Measurements from ENCODE around the gene IQCK. TPM values are rescaled to one million over a fixed set of nuclear protein-coding genes. Genes with fewer than 3 reads are reported as not detected.

IQCK gene
- total RNA-seq, 2 donors from 2014 or later, result 2.3 TPM

GRCh38 chr16:19824216-19824615 is 106.1 kb downstream of the IQCK start:
- no peaks in the 10 kb centered on the region for H3K9me3 Mint-ChIP-seq
- H3K36me3 Mint-ChIP-seq, result no peaks in the 10 kb centered on the region
- H3K27ac Mint-ChIP-seq, result no peak overlapping the region
- ATAC-seq, result no peak
- DNase-seq (ENCODE audit: low spot score in 2 of 2), result no peak

- DNase-seq (ENCODE audit: low spot score in 2 of 2) (no peak), ATAC-seq (no peak)
- Mint-ChIP-seq H3K9me3 (no peaks in the 10 kb centered on the region), H3K27ac (no peak overlapping the region), H3K36me3 (no peaks in the 10 kb centered on the region)
Observed at GRCh38 chr16:19829844-19830692, 112.0 kb downstream of the IQCK start.

- DNase-seq (ENCODE audit: low spot score in 2 of 2), result no peak
- Mint-ChIP-seq H3K27ac (no peak overlapping the region), H3K9me3 (no peaks in the 10 kb centered on the region), H3K36me3 (no peaks in the 10 kb centered on the region)
- no peak for ATAC-seq
Observed at GRCh38 chr16:19830902-19831560, 113.0 kb downstream of the IQCK start.

- Mint-ChIP-seq H3K36me3 (no peaks in the 10 kb centered on the region), H3K27ac (no peak overlapping the region), H3K9me3 (no peaks in the 10 kb centered on the region)
- DNase-seq (ENCODE audit: low spot score in 2 of 2) (no peak), ATAC-seq (no peak)
Observed at GRCh38 chr16:19831678-19832077, 113.6 kb downstream of the IQCK start.

- ATAC-seq (no peak), DNase-seq (ENCODE audit: low spot score in 2 of 2) (no peak)
- no peaks in the 10 kb centered on the region for H3K36me3 Mint-ChIP-seq
- no peak overlapping the region for H3K27ac Mint-ChIP-seq
- H3K9me3 Mint-ChIP-seq, result no peaks in the 10 kb centered on the region
Observed at GRCh38 chr16:19833176-19833575, 115.1 kb downstream of the IQCK start.

DNA sequence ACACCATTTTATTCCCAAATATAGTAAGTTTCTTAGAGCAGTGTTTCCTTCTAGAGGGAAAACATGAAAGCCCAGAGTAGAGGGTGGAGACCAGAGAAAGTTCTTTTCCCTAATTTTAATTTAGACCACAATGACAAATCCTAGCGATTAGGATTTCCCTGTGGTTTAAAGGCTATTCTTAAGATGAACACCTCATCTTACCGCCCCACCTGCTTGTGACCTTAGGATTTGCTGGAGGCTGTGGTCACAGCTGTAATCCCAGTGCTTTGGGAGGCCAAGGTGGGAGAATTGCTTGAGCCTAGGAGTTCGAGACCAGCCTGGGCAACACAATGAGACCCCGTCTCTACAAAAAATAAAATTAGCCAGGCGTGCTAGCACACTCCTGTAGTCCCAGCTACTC is 115.5 kb downstream of the IQCK start:
- DNase-seq (ENCODE audit: low spot score in 2 of 2) (no peak), ATAC-seq (no peak)
- Mint-ChIP-seq H3K36me3 (no peaks in the 10 kb centered on the region), H3K27ac (no peak overlapping the region), H3K9me3 (no peaks in the 10 kb centered on the region)

DNA sequence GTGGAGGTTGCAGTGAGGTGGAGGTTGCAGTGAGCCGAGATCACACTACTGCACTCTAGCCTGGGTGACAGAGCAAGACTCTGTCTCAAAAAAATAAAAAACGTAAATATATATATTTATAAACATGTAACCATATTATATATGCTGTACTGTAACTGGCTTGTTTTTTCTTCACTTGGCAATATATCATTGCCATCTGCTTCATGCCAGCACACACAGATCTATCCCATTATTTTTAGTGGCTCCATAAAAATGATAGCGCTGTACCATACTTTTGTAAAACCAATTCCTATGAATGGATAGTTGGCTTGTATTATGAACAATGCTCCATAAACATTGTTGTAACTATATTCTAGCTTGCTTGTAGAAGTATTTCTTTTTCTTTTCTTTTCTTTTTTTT is 117.1 kb downstream of the IQCK start:
- no peak overlapping the region for H3K27ac Mint-ChIP-seq
- no peaks in the 10 kb centered on the region for H3K9me3 Mint-ChIP-seq
- no peaks in the 10 kb centered on the region for H3K36me3 Mint-ChIP-seq
- ATAC-seq (no peak), DNase-seq (ENCODE audit: low spot score in 2 of 2) (no peak)

DNA sequence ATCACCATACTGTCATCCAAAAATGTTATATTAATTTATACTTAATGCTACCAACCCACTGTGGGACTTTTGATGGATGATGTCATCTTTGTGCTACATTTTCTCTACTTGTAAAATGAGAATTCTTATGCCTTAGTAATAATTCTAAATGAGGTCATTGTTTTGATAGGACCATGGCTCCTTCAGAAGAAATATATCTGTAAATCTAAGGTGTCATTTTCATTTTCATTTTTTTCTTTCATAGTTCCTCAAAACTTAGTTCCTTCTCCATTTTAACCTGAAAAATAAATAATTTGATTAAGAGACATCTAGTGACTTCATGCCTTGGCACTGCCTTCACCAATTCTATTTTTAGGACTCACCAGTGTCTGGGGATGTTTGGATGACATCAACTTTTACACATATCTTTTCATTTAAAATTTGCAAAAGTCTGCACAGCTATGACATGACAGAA is 117.9 kb downstream of the IQCK start:
- Mint-ChIP-seq H3K36me3 (no peaks in the 10 kb centered on the region), H3K27ac (no peak overlapping the region), H3K9me3 (no peaks in the 10 kb centered on the region)
- ATAC-seq, result no peak
- DNase-seq (ENCODE audit: low spot score in 2 of 2), result no peak

- no peaks in the 10 kb centered on the region for H3K9me3 Mint-ChIP-seq
- H3K36me3 Mint-ChIP-seq, result no peaks in the 10 kb centered on the region
- DNase-seq (ENCODE audit: low spot score in 2 of 2) (no peak), ATAC-seq (no peak)
- peak overlapping the region in 1 of 2 donors; percentile 13 for H3K27ac Mint-ChIP-seq
Observed at GRCh38 chr16:19837331-19837980, 119.4 kb downstream of the IQCK start.

- DNase-seq (ENCODE audit: low spot score in 2 of 2) (no peak), ATAC-seq (no peak)
- Mint-ChIP-seq H3K36me3 (no peaks in the 10 kb centered on the region), H3K9me3 (no peaks in the 10 kb centered on the region), H3K27ac (peak overlapping the region in 1 of 2 donors; percentile 13)
Observed at GRCh38 chr16:19837984-19838707, 120.1 kb downstream of the IQCK start.

GRCh38 chr16:19840524-19841110 is 122.5 kb downstream of the IQCK start:
- Mint-ChIP-seq H3K36me3 (no peaks in the 10 kb centered on the region), H3K9me3 (no peaks in the 10 kb centered on the region), H3K27ac (no peak overlapping the region)
- ATAC-seq, result no peak
- no peak for DNase-seq (ENCODE audit: low spot score in 2 of 2)

GRCh38 chr16:19841184-19841583 is 123.1 kb downstream of the IQCK start:
- H3K9me3 Mint-ChIP-seq, result no peaks in the 10 kb centered on the region
- H3K27ac Mint-ChIP-seq, result no peak overlapping the region
- no peaks in the 10 kb centered on the region for H3K36me3 Mint-ChIP-seq
- DNase-seq (ENCODE audit: low spot score in 2 of 2), result no peak
- no peak for ATAC-seq

DNA sequence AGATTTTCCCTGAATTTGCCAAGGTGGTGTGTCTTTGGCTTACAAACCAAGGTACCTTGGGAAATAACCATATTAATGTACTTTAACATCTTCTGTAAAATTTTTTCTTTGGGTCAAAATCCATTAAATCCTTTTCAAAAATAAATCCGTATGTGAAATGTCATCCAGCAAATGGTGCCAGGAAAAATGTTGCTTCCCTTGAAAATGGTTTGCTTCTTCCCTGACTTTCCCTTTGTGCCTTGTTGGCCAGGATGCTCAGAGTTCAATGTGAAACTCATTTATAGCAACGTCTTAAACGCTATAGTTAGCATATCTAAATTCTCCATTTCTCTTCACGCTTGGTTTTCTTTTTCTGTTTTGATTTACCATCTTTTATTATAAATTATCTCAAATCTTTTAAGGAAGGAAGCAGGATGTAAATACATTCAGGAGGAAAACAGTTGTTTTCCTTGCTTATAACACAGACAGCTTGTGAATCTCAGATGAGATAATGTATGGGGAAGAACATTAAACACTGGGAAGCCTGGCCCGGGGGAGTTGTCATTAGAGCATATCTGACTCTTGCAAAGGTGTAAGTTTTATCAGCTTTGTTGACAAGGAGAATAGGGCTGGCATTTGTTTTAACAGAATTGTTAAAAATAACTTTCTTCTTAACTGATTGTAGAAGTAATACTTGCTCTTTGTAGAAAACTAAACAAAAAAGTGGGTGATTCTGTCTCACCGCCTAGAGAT is 124.5 kb downstream of the IQCK start:
- H3K36me3 Mint-ChIP-seq, result no peaks in the 10 kb centered on the region
- ATAC-seq, result no peak
- no peak overlapping the region for H3K27ac Mint-ChIP-seq
- no peak for DNase-seq (ENCODE audit: low spot score in 2 of 2)
- H3K9me3 Mint-ChIP-seq, result no peaks in the 10 kb centered on the region

- no peak for ATAC-seq
- Mint-ChIP-seq H3K27ac (no peak overlapping the region), H3K36me3 (no peaks in the 10 kb centered on the region), H3K9me3 (no peaks in the 10 kb centered on the region)
- no peak for DNase-seq (ENCODE audit: low spot score in 2 of 2)
Observed at GRCh38 chr16:19843371-19843770, 125.3 kb downstream of the IQCK start.

- H3K27ac Mint-ChIP-seq, result no peak overlapping the region
- no peaks in the 10 kb centered on the region for H3K9me3 Mint-ChIP-seq
- no peak for ATAC-seq
- no peaks in the 10 kb centered on the region for H3K36me3 Mint-ChIP-seq
- no peak for DNase-seq (ENCODE audit: low spot score in 2 of 2)
Observed at GRCh38 chr16:19844945-19845641, 127.0 kb downstream of the IQCK start.

All from activated naive CD4-positive, alpha-beta T cell treated with anti-CD3 and anti-CD28 coated beads, Interleukin-2, amount 50 U/mL, for 72 hours (primary cell).